NOMO-1 (cell line): ENCODE data around the gene ELFN2.
"Not testable (repeated sequence)": the region's sequence is repeated elsewhere in the genome, so short reads cannot be mapped to it uniquely, and the experiment has no call there.

Source experiments
- DNase-seq, 2 experiments: peaks; one replicate each; lab custom pipeline; 2025; ENCODE audit not compliant: unreplicated experiment in 2 of 2; lab: John Stamatoyannopoulos, UW

ELFN2 gene

GRCh38 chr22:37340331-37341262 is 86.7 kb downstream of the ELFN2 start:
- no peak for DNase-seq

- DNase-seq, result no peak
These were observed 88.6 kb downstream of the ELFN2 start for GRCh38 chr22:37338539-37339246.

- DNase-seq, result no peak
These were observed 89.9 kb downstream of the ELFN2 start for GRCh38 chr22:37337204-37337943.

GRCh38 chr22:37336579-37336978 is 90.7 kb downstream of the ELFN2 start:
- no peak for DNase-seq

- DNase-seq, result no peak
These were observed 91.5 kb downstream of the ELFN2 start for GRCh38 chr22:37335806-37336199.

- no peak for DNase-seq
These were observed 92.1 kb downstream of the ELFN2 start for GRCh38 chr22:37334859-37335805.

- DNase-seq, result no peak
These were observed 92.8 kb downstream of the ELFN2 start for GRCh38 chr22:37334461-37334858.

- DNase-seq, result no peak
These were observed 93.4 kb downstream of the ELFN2 start for GRCh38 chr22:37333724-37334460.

GRCh38 chr22:37331856-37332536 is 95.3 kb downstream of the ELFN2 start:
- peak in 1 of 2 experiments; percentile 50 for DNase-seq

GRCh38 chr22:37331034-37331428 is 96.2 kb downstream of the ELFN2 start:
- DNase-seq, result no peak

- peak; percentile 73 to 86 for DNase-seq
These were observed 96.9 kb downstream of the ELFN2 start for GRCh38 chr22:37330200-37331033.

GRCh38 chr22:37329238-37330140 is 97.8 kb downstream of the ELFN2 start:
- no peak for DNase-seq

GRCh38 chr22:37328538-37329237 is 98.6 kb downstream of the ELFN2 start:
- DNase-seq, result not testable (repeated sequence)

- no peak for DNase-seq
These were observed 99.3 kb downstream of the ELFN2 start for GRCh38 chr22:37328017-37328416.

GRCh38 chr22:37326726-37327125 is 100.6 kb downstream of the ELFN2 start:
- no peak for DNase-seq

- no peak for DNase-seq
These were observed 102.3 kb downstream of the ELFN2 start for GRCh38 chr22:37325039-37325395.
